Lung microvascular endothelial cell (primary cell): ENCODE data around the gene CYB5A. TPM values are rescaled to one million over a fixed set of nuclear protein-coding genes. Genes with fewer than 3 reads are reported as not detected.

ENCODE experiments used
- DNase-seq, 2 donors: peaks; one replicate each; pipeline versions ENCODE4 v3.0.0 to v3.0.0-alpha.2; 2010; ENCODE audit warnings: low read depth in 2 of 2
- total RNA-seq: library from RNA; depleted of rRNA; stranded (reverse); fragments of >200 nt; gene quantifications from 2 replicates; pipeline ENCODE4 v1.2.1, GENCODE V29; 2014

Gene CYB5A
- total RNA-seq, 1 donor from 2014 or later: 27.8 TPM

DNA sequence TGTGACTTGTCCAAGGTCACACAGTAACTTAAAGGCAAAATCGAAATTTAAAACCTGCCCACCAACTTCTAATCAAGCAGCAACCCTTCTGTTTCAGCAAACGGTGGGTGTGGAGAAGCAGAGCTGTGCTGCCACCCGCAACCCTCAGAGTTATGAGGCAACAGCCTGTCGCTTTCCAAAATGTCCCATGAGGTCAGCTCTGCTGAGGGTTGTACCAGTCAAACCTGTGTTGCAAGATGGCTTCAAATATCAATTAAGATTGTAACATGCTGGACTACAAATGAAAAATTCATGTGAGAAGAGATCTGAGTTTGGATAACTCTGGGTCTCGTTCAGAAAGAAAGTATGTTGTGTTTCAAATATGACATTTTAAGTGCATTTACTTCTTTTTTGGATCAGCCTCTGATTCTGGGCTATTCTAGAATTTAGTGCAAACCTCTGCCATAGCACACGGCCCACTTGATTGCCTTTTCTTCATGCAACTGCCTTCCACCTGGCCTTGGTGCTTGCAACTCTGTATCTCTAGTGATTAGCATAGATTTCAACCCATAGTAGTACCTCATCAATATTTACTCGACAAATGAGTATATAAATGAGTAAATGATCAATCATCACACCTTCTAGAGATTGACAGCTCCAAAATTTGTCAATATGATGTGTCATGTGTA lies 74.2 kb downstream of the CYB5A start:
- no peak for DNase-seq

DNA sequence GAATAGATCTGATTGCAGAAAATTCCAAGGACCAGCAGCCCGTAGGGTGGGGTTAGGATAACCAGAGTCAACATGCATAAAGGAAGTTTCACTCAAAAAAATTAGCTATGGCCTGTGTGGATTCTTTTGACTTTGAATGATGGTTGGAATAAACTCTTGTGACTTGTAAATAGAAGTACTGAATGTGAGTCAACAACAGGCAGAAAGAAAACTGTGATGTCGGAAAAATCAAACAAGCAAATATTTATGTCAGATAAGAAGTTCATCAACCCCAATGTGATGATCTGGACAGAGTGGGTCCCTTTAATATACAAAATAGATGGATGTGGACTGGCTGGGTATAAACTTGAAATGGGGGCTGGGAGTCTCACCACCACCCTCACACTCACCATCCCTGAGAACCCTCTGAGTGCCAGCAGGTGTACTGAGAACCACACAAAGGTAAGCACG lies 75.1 kb downstream of the CYB5A start:
- no peak for DNase-seq

DNA sequence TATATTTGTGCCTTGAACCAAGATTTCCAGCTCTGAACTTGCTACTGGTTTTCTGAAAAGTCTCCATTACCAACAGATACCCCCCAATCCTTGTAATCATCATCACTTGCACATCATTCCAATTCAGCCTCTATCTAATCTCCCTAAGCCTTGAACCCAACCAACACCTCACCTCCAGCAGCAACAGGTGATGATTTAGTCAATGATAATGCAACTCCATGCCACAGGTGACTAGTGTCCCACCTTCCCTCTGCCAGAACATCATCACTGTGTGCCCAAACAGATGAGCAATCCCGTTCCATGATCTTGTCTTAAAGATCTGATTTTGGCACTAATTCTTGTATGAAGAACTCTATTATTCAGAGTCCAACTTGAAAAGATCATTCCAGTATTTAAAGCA lies 75.9 kb downstream of the CYB5A start:
- DNase-seq: no peak

DNA sequence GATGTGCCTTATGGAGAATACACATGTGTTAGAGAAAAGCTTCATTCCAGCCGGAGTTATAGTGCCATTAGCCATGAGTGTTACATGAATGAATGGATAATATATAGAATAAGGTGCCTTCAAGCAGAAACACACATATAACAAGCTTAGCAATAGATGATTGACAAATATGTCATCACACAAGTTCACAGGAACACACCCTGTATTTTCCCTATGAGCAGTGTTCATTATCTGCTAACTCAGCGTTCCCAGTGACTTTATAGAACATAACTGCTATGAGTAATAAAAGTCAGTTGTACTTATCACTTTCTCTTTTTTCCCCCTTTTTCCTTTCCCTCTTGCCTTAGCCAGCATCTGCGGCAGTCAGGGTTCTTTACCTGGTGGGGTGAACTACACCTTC lies 78.3 kb downstream of the CYB5A start:
- DNase-seq: no peak

DNA sequence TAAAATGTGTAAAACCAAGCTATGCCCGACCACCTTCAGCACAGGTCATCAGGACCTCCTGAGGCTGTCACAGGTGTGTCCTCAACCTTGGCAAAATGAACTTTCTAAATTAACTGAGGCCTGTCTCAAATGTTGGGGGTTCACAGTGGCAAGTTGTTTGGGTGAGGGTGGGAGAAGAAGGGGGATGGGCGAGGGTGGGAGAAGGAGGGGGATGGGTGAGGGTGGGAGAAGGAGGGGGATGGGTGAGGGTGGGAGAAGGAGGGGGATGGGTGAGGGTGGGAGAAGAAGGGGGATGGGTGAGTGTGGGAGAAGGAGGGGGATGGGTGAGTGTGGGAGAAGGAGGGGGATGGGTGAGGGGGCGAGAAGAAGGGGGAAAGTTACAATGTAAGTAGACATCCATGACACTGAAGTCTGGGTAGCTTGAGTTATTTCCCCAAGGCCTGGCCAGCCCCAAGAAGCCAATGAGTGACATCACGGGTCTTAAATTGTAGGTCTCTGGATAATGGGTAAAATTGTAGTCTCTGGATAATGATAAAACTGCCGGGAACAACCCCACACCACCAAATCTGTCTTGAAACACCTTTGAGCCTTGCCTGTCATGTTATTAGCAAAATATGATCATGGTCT lies 87.1 kb downstream of the CYB5A start:
- DNase-seq: peak in 1 of 2 donors; percentile 4

DNA sequence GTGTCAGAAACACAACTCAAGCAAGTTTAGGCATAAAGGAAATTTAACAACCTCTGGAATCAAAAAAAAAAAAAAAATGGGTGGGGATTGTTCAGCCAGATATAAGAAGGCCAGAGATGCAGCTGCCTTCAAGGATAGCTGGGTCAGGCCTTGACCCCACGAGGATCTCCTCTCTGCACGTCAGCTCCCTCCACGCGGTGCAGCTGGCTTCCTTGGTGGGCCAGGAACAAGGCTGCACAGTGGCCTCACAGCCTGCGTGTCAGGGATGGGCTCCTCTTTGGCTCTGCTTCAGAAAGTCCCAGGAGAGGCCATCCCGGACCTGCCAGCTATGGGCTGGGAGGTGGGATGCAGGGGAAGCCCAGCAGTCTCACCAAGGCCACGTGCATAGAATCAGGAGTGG lies 88.0 kb downstream of the CYB5A start:
- no peak for DNase-seq

Other genes starting within 250 kb of the CYB5A start
- gene FBXO15, start 144.1 kb downstream of the CYB5A start, total RNA-seq: 0.20 and 0.22 TPM in 2 replicates
- gene TIMM21, start 143.4 kb downstream of the CYB5A start, total RNA-seq: 18.3 and 27.4 TPM in 2 replicates
- gene C18orf63, start 23.9 kb upstream of the CYB5A start, total RNA-seq: not detected in 2 replicates
- not detected in 2 replicates for gene DIPK1C, start 165.3 kb upstream of the CYB5A start, total RNA-seq
- gene CNDP2, start 204.4 kb upstream of the CYB5A start, total RNA-seq: 50.8 and 68.5 TPM in 2 replicates
- not detected in 2 replicates for gene CNDP1, start 242.5 kb upstream of the CYB5A start, total RNA-seq